Stimulated activated CD8-positive, alpha-beta memory T cell treated with anti-CD3 and anti-CD28 coated beads, Interleukin-7, amount 100 ng/mL, for 24 hours (primary cell): ENCODE results near the gene KRTAP5-3.
"Not testable (repeated sequence)": the region's sequence is repeated elsewhere in the genome, so short reads cannot be mapped to it uniquely, and the experiment has no call there.

Experiments used
- DNase-seq: peaks from one replicate; pipeline ENCODE4 v3.0.0-alpha.2; 2020; ENCODE audit warnings: low read depth

Gene KRTAP5-3

GRCh38 chr11:1608363-1608762, at the start of gene KRTAP5-3:
Gene KRTAP5-3, minus strand, starts transcription at chr11:1608463. Its CDS starts 78 bp downstream, at chr11:1608385.
- DNase-seq = no peak

GRCh38 chr11:1656670-1657069, 48.4 kb upstream of the KRTAP5-3 start:
- DNase-seq = no peak

- no peak for DNase-seq
These were observed 47.8 kb upstream of the KRTAP5-3 start for GRCh38 chr11:1656061-1656441.

- no peak for DNase-seq
These were observed 47.2 kb upstream of the KRTAP5-3 start for GRCh38 chr11:1655168-1656060.

GRCh38 chr11:1654388-1655167, 46.3 kb upstream of the KRTAP5-3 start:
- no peak for DNase-seq

GRCh38 chr11:1653541-1654387, 45.5 kb upstream of the KRTAP5-3 start:
- DNase-seq = no peak

GRCh38 chr11:1652771-1653540, 44.7 kb upstream of the KRTAP5-3 start:
- peak; percentile 62 for DNase-seq

GRCh38 chr11:1652442-1652770, 44.1 kb upstream of the KRTAP5-3 start:
- DNase-seq = no peak

GRCh38 chr11:1652026-1652425, 43.8 kb upstream of the KRTAP5-3 start:
- no peak for DNase-seq

- no peak for DNase-seq
These were observed 43.2 kb upstream of the KRTAP5-3 start for GRCh38 chr11:1651411-1651980.

GRCh38 chr11:1650918-1651262, 42.6 kb upstream of the KRTAP5-3 start:
- DNase-seq = no peak

GRCh38 chr11:1650034-1650917, 42.0 kb upstream of the KRTAP5-3 start:
- no peak for DNase-seq

- DNase-seq = no peak
These were observed 40.6 kb upstream of the KRTAP5-3 start for GRCh38 chr11:1648653-1649420.

GRCh38 chr11:1647901-1648652, 39.8 kb upstream of the KRTAP5-3 start:
- DNase-seq = no peak

GRCh38 chr11:1646540-1646939, 38.3 kb upstream of the KRTAP5-3 start:
- DNase-seq = not testable (repeated sequence)

- no peak for DNase-seq
These were observed 37.1 kb upstream of the KRTAP5-3 start for GRCh38 chr11:1645357-1645821.

- no peak for DNase-seq
These were observed 36.5 kb upstream of the KRTAP5-3 start for GRCh38 chr11:1644601-1645356.

- DNase-seq = no peak
These were observed 35.0 kb upstream of the KRTAP5-3 start for GRCh38 chr11:1643146-1643690.
